ENCODE results near the gene KRT7. TPM values are rescaled to one million over a fixed set of nuclear protein-coding genes. Genes with fewer than 3 reads are reported as not detected.

Gene KRT7
- polyA plus RNA-seq, 1 experiment: 659 TPM

- DNase-seq (ENCODE audit: low read depth): no peak
- Histone ChIP-seq H3K36me3 (ENCODE audit: control insufficient read depth, insufficient read depth, low read length) (no peaks in the 10 kb centered on the region), H3K27me3 (ENCODE audit: control insufficient read depth, insufficient read depth, low read length) (no peaks in the 10 kb centered on the region), H3K4me3 (ENCODE audit: low read depth, low read length) (no peak overlapping the region)
- no peak for TF ChIP-seq CTCF (IDR thresholded peaks at IDR 0.05; ENCODE audit: insufficient read depth, low read depth, low read length)
- CTCF ChIA-PET: interaction anchor here (0.6 to 4.5 kb wide), 5 partner anchors 9 to 73 kb away, joined by 3 to 39 read pairs (median 4); no protein-coding TSS in a partner anchor
- POLR2A ChIA-PET: interaction anchor here (0.7 kb wide), 1 partner anchor 46 kb away, joined by 5 read pairs; no protein-coding TSS in a partner anchor
Measured at GRCh38 chr12:52216807-52217206, 16.2 kb upstream of the KRT7 start.

- Histone ChIP-seq H3K4me3 (ENCODE audit: low read depth, low read length) (no peak overlapping the region), H3K36me3 (ENCODE audit: control insufficient read depth, insufficient read depth, low read length) (no peaks in the 10 kb centered on the region), H3K27me3 (ENCODE audit: control insufficient read depth, insufficient read depth, low read length) (no peaks in the 10 kb centered on the region)
- CTCF ChIA-PET: interaction anchor here (0.6 to 4.5 kb wide), 2 partner anchors 62 to 73 kb away, joined by 3 to 39 read pairs; no protein-coding TSS in a partner anchor
- no peak for TF ChIP-seq CTCF (IDR thresholded peaks at IDR 0.05; ENCODE audit: insufficient read depth, low read depth, low read length)
- POLR2A ChIA-PET: interaction anchor here (0.7 kb wide), 1 partner anchor 47 kb away, joined by 5 read pairs; no protein-coding TSS in a partner anchor
- no peak for DNase-seq (ENCODE audit: low read depth)
Measured at GRCh38 chr12:52217223-52217622, 15.8 kb upstream of the KRT7 start.

- H3K4me3 ChIP-seq (ENCODE audit: low read depth, low read length): no peak overlapping the region
- POLR2A ChIA-PET: no interaction called here
Measured at GRCh38 chr12:52218001-52218400, 15.0 kb upstream of the KRT7 start.

GRCh38 chr12:52220477-52220876 lies 12.6 kb upstream of the KRT7 start:
- POLR2A ChIA-PET: no interaction called here
- CTCF ChIA-PET: interaction anchor here (0.9 to 2.8 kb wide), 8 partner anchors 9 to 659 kb away, joined by 3 to 37 read pairs (median 7); no protein-coding TSS in a partner anchor
- TF ChIP-seq CTCF (IDR thresholded peaks at IDR 0.05; ENCODE audit: insufficient read depth, low read depth, low read length): no peak
- H3K36me3 ChIP-seq (ENCODE audit: control insufficient read depth, insufficient read depth, low read length): no peaks in the 10 kb centered on the region
- no peak overlapping the region for H3K4me3 ChIP-seq (ENCODE audit: low read depth, low read length)
- no peak for DNase-seq (ENCODE audit: low read depth)
- no peaks in the 10 kb centered on the region for H3K27me3 ChIP-seq (ENCODE audit: control insufficient read depth, insufficient read depth, low read length)

More at GRCh38 chr12:52218001-52218400, 15.0 kb upstream of the KRT7 start:
- no peaks in the 10 kb centered on the region for H3K36me3 ChIP-seq (ENCODE audit: control insufficient read depth, insufficient read depth, low read length)
- TF ChIP-seq CTCF (IDR thresholded peaks at IDR 0.05; ENCODE audit: insufficient read depth, low read depth, low read length): no peak
- no peaks in the 10 kb centered on the region for H3K27me3 ChIP-seq (ENCODE audit: control insufficient read depth, insufficient read depth, low read length)
- no peak for DNase-seq (ENCODE audit: low read depth)
- CTCF ChIA-PET: no interaction called here

- ChIA-PET POLR2A (interaction anchor here (0.8 kb wide), 1 partner anchor 785 kb away, joined by 3 read pairs; the partner anchor contains the start of gene EIF4B), CTCF (interaction anchor here (0.7 to 2.8 kb wide), 28 partner anchors 9 to 663 kb away, joined by 3 to 37 read pairs (median 4); partner anchors contain the start of gene KRT80)
- Histone ChIP-seq H3K36me3 (ENCODE audit: control insufficient read depth, insufficient read depth, low read length) (no peaks in the 10 kb centered on the region), H3K27me3 (ENCODE audit: control insufficient read depth, insufficient read depth, low read length) (no peaks in the 10 kb centered on the region), H3K4me3 (ENCODE audit: low read depth, low read length) (no peak overlapping the region)
- TF ChIP-seq CTCF (IDR thresholded peaks at IDR 0.05; ENCODE audit: insufficient read depth, low read depth, low read length): no peak
- DNase-seq (ENCODE audit: low read depth): no peak
Measured at GRCh38 chr12:52221070-52221781, 11.8 kb upstream of the KRT7 start.

All from BJ (cell line).